Activated T-helper 2 cell treated with anti-CD3 and anti-CD28 coated beads, Interferon-gamma antibody, Interleukin-2, Interleukin-4, amounts not matched to agents 10 μg/mL and 5 μg/mL and 100 μg/mL, durations not matched to agents 14 hours and 24 hours and 36 hours (primary cell): ENCODE data around the gene GNB5. TPM values are rescaled to one million over a fixed set of nuclear protein-coding genes. Genes with fewer than 3 reads are reported as not detected.
"Not testable (repeated sequence)": the region's sequence is repeated elsewhere in the genome, so short reads cannot be mapped to it uniquely, and the experiment has no call there.

Experiments
- DNase-seq: peaks from one replicate; pipeline ENCODE4 v3.0.0; 2021; ENCODE audit warnings: low spot score
- H3K27ac Mint-ChIP-seq: one replicate; pipeline ENCODE4 v1.8.0; 2021; ENCODE audit warnings: mixed read lengths
- H3K27me3 Mint-ChIP-seq: one replicate; pipeline ENCODE4 v1.8.0; 2021; ENCODE audit warnings: low read depth, mixed read lengths
- H3K36me3 Mint-ChIP-seq: one replicate; pipeline ENCODE4 v1.8.0; 2021; ENCODE audit warnings: low read depth, mixed read lengths
- H3K4me1 Mint-ChIP-seq: one replicate; pipeline ENCODE4 v1.8.0; 2021; ENCODE audit warnings: low read depth, mixed read lengths
- H3K4me3 Mint-ChIP-seq: one replicate; pipeline ENCODE4 v1.8.0; 2021; ENCODE audit warnings: low read depth, mild to moderate bottlenecking, moderate library complexity, mixed read lengths
- H3K9me3 Mint-ChIP-seq: one replicate; pipeline ENCODE4 v1.8.0; 2021; ENCODE audit warnings: mixed read lengths
- intact Hi-C: fragments of 100-400 bp; cut with micrococcal nuclease; formaldehyde crosslinking; loops from one replicate; pipeline ENCODE4 v1.15.1; 2023
- total RNA-seq: library from RNA; stranded (reverse); gene quantifications from 2 replicates; pipeline ENCODE4 v1.2.3, GENCODE V29; 2022

Gene GNB5
- 25.8 and 27.4 TPM in 2 replicates for total RNA-seq

DNA sequence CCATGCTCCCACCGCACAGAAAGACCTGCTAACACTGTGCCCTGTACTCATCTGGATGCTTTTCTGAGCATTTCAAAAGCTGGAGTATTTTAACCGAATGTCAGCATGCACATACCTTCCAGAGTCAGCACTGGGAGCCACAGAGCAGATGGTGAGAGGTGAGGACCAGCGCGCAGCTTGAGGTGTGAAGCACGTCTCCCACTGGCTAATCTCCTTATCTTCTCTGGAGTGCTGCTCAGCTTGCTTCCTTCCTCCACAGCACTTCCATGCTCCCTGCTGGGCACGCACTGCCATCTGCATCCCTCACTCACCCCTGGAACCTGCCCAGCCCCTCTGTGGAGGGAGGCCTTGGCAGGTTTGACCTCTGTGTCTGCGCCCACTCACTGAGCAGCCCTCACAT, at the start of gene GNB5:
Gene GNB5 (minus strand): TSS at position 186 of the 400 bp plus-strand sequence. CDS start 6,716 bp downstream, outside the sequence.
- Mint-ChIP-seq H3K9me3 (no peaks in the 10 kb centered on the region), H3K36me3 (no peaks in the 10 kb centered on the region), H3K27ac (no peak within 1 kb of the TSS), H3K27me3 (no peaks in the 10 kb centered on the region), H3K4me3 (no peak within 1 kb of the TSS), H3K4me1 (no peaks in the 10 kb centered on the region)
- no peak for DNase-seq
- intact Hi-C loops = no loop called here

DNA sequence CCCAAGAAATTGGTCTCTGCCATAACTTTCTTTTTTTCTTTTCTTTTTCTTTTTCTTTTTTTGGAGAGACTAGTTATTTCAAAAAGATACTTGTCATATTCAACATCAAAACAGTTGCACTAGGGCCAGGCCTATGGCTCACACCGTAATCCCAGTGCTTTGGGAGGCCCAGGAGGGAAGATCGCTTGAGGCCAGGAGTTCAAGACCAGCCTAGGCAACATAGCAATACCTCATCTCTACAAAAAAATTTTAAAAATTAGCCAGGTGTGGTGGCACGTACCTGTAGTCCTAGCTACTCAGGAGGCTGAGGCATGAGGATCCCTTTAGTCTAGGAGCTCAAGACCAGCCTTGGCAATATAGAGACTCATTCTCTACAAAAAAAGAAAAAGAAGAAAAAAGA, 49.0 kb upstream of the GNB5 start:
- Mint-ChIP-seq H3K27ac (no peak overlapping the region), H3K4me1 (peaks cover 12% of the 10 kb centered on the region), H3K27me3 (no peaks in the 10 kb centered on the region), H3K36me3 (no peaks in the 10 kb centered on the region), H3K4me3 (no peak overlapping the region), H3K9me3 (no peaks in the 10 kb centered on the region)
- intact Hi-C loops = no loop called here
- no peak for DNase-seq

DNA sequence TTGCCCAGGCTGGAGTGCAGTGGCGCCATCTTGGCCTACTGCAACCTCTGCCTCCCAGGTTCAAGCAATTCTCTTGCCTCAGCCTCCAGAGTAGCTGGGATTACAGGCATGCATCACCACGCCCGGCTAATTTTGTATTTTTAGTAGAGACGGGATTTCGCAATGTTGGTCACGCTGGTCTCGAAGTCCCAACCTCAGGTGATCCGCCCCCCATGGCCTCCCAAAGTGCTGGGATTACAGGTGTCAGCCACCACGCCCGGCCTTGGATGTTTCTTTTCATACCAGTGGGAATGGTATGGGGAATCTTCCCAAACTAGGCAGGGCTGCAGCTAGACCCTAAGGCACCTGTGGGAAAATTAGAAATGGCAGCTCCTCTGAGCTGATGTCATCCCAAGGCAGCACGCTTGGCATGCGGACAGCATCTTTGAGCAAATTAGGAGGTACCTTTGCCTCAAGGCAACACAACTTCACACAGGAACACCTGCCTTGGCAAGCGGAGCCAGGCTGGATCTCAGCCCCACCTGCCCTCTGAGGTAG, 47.9 kb upstream of the GNB5 start:
- intact Hi-C loops, H3K27ac Mint-ChIP-seq, DNase-seq, H3K27me3 Mint-ChIP-seq, H3K36me3 Mint-ChIP-seq, H3K9me3 Mint-ChIP-seq, H3K4me3 Mint-ChIP-seq: not testable (repeated sequence)
- peaks cover 14% of the 10 kb centered on the region for H3K4me1 Mint-ChIP-seq

DNA sequence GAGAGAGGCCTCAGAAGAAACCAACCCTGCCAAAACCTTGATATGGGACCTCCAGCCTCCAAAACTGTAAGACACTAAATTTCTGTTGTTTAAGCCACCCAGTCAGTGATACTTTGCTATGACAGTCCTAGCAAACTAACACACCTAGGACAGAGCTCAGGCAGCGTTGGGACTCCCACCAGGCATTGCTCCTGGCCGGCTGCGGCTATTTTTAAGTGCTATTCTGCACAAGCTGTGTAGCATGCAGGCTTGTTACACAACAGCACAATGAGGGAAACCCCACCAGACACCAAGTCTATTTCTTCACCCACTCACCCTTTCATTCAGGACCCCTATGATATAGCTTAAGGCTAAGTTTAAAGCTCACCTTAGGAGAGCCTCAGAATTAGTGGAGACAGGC, 47.0 kb upstream of the GNB5 start:
- H3K4me1 Mint-ChIP-seq = peaks cover 21% of the 10 kb centered on the region
- intact Hi-C loops = no loop called here
- H3K4me3 Mint-ChIP-seq = no peak overlapping the region
- H3K27me3 Mint-ChIP-seq = no peaks in the 10 kb centered on the region
- no peaks in the 10 kb centered on the region for H3K36me3 Mint-ChIP-seq
- no peak overlapping the region for H3K27ac Mint-ChIP-seq
- no peak for DNase-seq
- no peaks in the 10 kb centered on the region for H3K9me3 Mint-ChIP-seq

DNA sequence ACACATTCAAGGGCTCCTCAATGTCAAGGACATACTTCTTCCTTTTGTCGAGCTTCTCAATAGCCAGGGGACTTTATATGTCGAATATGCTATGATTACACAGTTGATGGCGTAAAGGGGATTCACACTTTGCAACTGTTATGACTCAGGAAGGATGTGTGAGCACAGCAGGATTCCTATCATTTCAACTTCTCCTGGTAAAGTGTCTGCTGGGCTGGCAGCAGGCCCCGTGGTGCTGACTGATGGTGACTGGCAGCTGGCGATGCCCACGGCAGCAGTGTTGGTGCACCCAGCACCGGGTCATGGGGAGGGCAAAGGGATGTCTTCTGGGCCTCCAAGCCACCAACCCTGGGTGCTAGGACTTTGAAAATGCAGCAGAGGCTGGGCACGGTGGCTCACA, 44.8 kb upstream of the GNB5 start:
- no peaks in the 10 kb centered on the region for H3K36me3 Mint-ChIP-seq
- H3K4me3 Mint-ChIP-seq = no peak overlapping the region
- no peak for DNase-seq
- intact Hi-C loops = no loop called here
- H3K27ac Mint-ChIP-seq = no peak overlapping the region
- H3K27me3 Mint-ChIP-seq = no peaks in the 10 kb centered on the region
- H3K9me3 Mint-ChIP-seq = no peaks in the 10 kb centered on the region
- H3K4me1 Mint-ChIP-seq = peaks cover 22% of the 10 kb centered on the region

DNA sequence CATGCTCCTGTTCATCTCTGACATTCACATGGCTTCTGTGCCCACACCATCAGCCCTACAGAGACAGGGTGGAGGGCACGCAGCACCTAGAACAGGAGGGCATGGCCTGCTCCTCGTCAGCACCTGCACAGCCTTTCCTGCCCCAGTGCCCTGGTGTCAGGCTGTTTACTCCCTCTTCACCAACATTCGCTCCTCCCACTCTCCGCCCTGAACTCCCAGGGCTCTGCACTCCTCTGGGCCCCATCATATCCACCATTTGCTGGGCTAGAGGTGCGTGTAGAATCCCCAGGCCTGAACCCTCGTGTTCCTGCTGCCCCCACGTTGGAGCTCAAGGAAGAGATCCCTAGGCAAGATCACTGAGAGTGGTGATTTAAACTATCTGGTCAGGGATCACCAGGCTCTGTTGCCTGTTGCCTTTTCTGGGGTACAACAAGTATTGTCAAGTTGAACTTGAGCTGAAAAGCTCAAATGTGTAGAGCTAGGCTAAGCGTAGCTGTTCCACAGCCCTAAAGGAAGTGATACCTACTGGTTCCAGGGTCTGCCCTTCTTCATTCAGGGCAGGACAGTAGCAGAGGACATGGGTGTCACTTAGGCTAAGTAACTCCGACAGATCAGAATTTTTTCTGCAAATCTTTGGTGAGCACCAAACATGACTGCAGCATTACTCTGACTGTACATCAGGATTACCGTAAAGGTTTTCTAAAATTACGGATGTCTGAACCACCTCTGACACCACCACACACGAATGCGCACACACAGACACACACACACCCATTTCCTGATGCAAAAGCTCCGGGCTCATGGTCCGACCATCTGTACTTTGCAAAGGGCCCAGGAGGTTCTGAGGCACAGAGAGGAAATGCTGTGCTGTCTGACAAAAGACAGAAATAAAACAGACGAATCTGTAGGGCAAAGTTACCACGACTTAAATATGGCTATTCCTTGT, 43.7 kb upstream of the GNB5 start:
- H3K4me3 Mint-ChIP-seq = no peak overlapping the region

DNA sequence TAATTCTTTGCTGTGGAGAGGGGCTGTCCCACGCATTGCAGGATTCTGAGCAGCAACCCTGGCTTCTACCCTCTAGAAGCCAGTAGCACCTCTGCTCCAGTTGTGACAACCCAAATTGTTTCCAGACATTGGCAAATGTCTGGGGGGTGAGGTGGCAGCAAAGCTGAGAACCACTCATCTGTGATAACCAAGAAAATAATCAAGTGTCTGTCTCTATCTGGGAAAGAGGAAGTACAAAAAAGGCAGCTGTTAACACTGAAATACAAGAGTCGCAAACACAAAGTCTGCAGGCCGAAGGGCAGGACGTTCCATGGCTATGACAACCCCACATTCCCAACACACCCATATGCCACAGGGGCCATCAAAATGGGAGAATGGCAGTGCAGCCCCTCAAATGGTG, 42.2 kb upstream of the GNB5 start:
- H3K9me3 Mint-ChIP-seq = no peaks in the 10 kb centered on the region
- H3K4me3 Mint-ChIP-seq = no peak overlapping the region
- no peaks in the 10 kb centered on the region for H3K27me3 Mint-ChIP-seq
- no peaks in the 10 kb centered on the region for H3K36me3 Mint-ChIP-seq
- no peak for DNase-seq
- H3K4me1 Mint-ChIP-seq = peaks cover 20% of the 10 kb centered on the region
- no peak overlapping the region for H3K27ac Mint-ChIP-seq
- intact Hi-C loops = no loop called here

More for the DNA sequence above, 43.7 kb upstream of the GNB5 start:
- peaks cover 20% of the 10 kb centered on the region for H3K4me1 Mint-ChIP-seq
- H3K27ac Mint-ChIP-seq = no peak overlapping the region
- no peaks in the 10 kb centered on the region for H3K9me3 Mint-ChIP-seq
- DNase-seq = no peak
- intact Hi-C loops = no loop called here
- no peaks in the 10 kb centered on the region for H3K36me3 Mint-ChIP-seq
- no peaks in the 10 kb centered on the region for H3K27me3 Mint-ChIP-seq

DNA sequence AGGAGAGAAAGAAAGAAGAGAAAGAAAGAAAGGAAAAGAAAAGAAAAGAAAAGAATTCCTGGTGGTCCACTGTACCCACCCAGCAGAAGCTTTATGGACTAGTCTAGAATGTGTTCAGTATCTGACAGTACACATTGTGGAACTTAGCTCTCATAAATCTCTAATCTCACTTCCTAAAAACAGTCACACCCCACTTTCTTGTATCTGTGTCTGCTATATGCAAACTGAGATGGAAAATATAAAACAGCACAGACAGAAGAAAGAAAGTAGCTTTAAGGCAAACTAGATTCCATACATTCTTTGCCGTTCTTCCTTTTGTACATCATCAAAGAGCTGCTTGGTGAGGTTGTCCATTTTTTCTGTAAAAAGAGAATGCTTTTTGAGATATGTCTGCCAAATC, 41.1 kb upstream of the GNB5 start:
- H3K9me3 Mint-ChIP-seq = no peaks in the 10 kb centered on the region
- H3K27ac Mint-ChIP-seq = no peak overlapping the region
- intact Hi-C loops = no loop called here
- no peak overlapping the region for H3K4me3 Mint-ChIP-seq
- H3K27me3 Mint-ChIP-seq = no peaks in the 10 kb centered on the region
- peaks cover 20% of the 10 kb centered on the region for H3K4me1 Mint-ChIP-seq
- H3K36me3 Mint-ChIP-seq = no peaks in the 10 kb centered on the region
- no peak for DNase-seq

DNA sequence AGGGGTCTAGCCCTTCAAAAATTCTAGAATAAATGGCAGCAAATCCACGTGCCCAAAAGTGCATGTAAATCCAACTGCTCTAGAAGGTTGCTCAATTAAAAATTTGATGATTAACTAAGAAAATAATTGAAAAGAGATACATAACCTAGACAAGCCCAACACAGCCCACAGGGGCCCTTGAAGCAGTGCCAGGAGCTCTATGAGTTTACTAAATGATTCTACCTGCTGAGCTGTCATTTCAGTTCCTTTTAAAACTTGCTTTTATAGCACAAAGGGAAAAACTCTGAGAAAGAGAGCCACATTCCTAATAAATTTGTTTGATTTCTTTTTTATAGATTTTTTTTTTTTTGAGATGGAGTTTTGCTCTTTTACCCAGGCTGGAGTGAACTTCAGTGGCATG, 38.9 kb upstream of the GNB5 start:
- H3K27ac Mint-ChIP-seq = no peak overlapping the region
- DNase-seq = no peak
- no peak overlapping the region for H3K4me3 Mint-ChIP-seq

DNA sequence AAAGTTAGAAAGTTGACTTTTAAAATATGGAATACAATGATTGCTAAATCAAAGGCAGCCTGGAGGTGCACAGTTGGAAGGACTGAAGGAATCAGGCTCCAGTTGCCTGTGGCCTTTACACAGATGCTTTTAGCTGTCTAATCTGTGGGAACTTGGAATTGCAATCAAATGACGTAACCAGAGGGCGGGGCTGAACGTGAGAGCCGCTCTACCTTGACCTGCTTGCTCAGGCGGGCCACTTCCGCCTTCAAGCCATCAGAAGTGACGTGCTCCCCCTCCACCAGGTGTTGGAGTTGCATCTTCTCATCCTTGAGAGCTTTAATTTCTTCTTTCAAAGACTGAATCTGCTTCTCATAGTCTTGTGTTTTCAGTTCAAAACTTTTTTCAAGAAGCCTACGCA, 37.7 kb upstream of the GNB5 start:
- intact Hi-C loops = no loop called here
- no peaks in the 10 kb centered on the region for H3K36me3 Mint-ChIP-seq
- no peak overlapping the region for H3K4me3 Mint-ChIP-seq

More for the DNA sequence above, 38.9 kb upstream of the GNB5 start:
- H3K27me3 Mint-ChIP-seq = no peaks in the 10 kb centered on the region
- peaks cover 18% of the 10 kb centered on the region for H3K4me1 Mint-ChIP-seq
- intact Hi-C loops = no loop called here
- H3K9me3 Mint-ChIP-seq = no peaks in the 10 kb centered on the region
- H3K36me3 Mint-ChIP-seq = no peaks in the 10 kb centered on the region

DNA sequence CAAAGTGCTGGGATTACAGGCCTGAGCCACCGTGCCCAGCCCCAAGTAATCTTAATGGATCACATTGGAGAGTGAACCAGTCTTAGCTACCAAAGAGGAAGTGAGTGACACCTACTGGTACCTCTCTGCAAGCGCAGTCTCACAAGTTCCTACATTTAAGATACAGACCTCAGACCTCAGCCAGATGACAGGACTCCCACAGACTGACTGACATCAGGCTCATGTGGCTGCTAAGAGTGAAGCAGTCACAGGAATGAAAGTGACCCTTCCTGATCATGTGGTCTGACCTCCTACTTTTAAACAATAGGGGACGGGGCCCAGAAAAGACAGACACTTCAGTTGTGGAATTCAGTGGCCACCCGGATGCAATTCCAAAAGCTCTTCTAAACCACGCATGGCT, 36.3 kb upstream of the GNB5 start:
- H3K4me3 Mint-ChIP-seq = no peak overlapping the region
- no peaks in the 10 kb centered on the region for H3K9me3 Mint-ChIP-seq
- H3K27ac Mint-ChIP-seq = no peak overlapping the region
- no peaks in the 10 kb centered on the region for H3K27me3 Mint-ChIP-seq
- intact Hi-C loops = loop anchor here (1.0 to 2.0 kb wide), 3 partner anchors 49 to 339 kb away; no protein-coding TSS in a partner anchor
- peaks cover 21% of the 10 kb centered on the region for H3K4me1 Mint-ChIP-seq
- DNase-seq = peak; percentile 65
- no peaks in the 10 kb centered on the region for H3K36me3 Mint-ChIP-seq

More for the DNA sequence above, 37.7 kb upstream of the GNB5 start:
- Mint-ChIP-seq H3K9me3 (no peaks in the 10 kb centered on the region), H3K4me1 (peaks cover 22% of the 10 kb centered on the region), H3K27me3 (no peaks in the 10 kb centered on the region), H3K27ac (no peak overlapping the region)
- no peak for DNase-seq

DNA sequence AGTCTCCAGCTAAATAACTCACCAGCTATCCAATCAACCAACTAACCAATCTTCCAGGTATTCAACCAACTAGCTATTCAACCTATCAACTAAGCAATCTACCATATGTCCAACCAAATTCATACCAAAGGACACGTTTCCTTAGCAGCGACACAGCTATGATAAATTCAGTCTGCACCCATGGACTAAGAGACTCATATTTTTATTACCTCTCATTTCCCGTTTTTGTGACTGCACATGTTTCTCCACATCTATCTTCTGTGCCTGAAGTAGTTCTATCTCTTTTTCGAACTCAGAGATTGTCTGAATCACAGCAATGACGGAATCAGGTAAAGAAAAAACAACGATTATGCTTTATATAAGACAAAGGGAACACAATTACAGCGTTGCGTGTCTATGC, 34.0 kb upstream of the GNB5 start:
- Mint-ChIP-seq H3K27ac (no peak overlapping the region), H3K36me3 (no peaks in the 10 kb centered on the region), H3K9me3 (no peaks in the 10 kb centered on the region), H3K27me3 (no peaks in the 10 kb centered on the region), H3K4me1 (peaks cover 31% of the 10 kb centered on the region), H3K4me3 (no peak overlapping the region)
- DNase-seq = no peak
- intact Hi-C loops = no loop called here

DNA sequence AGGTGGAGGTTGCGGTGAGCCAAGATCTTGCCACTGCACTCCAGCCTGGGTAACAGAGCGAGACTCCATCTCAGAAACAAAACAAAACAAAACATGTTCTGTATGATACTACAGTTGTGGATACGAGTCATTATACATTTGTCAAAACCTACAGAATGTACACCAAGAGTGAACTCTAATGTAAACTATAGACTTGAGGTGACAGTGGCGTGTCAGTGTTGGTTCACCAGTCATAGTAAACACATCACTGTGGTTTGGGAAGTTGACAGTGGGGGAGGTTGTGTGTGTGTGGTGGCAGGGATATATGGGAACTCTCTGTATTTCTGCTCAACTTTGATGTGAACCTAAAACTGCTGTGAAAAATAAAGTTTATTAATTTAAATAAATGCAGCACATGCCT, 33.0 kb upstream of the GNB5 start:
- no peak for DNase-seq
- Mint-ChIP-seq H3K4me3 (no peak overlapping the region), H3K4me1 (peaks cover 34% of the 10 kb centered on the region), H3K36me3 (no peaks in the 10 kb centered on the region), H3K27ac (no peak overlapping the region), H3K9me3 (no peaks in the 10 kb centered on the region), H3K27me3 (no peaks in the 10 kb centered on the region)
- intact Hi-C loops = loop anchor here (5.0 kb wide), 1 partner anchor 202 kb away; no protein-coding TSS in a partner anchor
